ENCODE data around the gene PRAMEF26. TPM values are rescaled to one million over a fixed set of nuclear protein-coding genes. Genes with fewer than 3 reads are reported as not detected.
"Not testable (repeated sequence)": the region's sequence is repeated elsewhere in the genome, so short reads cannot be mapped to it uniquely, and the experiment has no call there.

Gene PRAMEF26
- not detected in 2 replicates for total RNA-seq (2012; rRNA removed)

DNA sequence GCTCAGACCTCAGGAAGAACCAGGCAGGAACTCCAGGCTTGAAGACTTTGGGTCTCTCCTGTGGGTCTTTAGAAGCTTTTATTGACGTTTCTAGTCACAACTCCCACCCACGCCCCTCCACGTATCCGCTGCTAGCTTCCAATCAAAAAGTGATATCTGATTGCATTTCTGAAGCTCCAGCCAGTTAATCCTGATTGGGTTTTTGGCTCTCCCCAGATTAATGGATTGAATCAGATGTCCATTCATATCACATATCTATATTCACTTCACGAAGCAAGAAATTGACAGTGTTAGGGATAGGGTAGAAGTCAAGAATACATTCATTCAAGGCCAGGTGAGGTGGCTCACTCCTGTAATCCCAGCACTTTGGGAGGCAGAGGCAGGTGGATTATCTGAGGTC, at the start of gene PRAMEF26:
Gene PRAMEF26, minus strand, starts transcription at position 101 of the 400 bp plus-strand sequence. CDS start 2,914 bp downstream, outside the sequence.
- H3K36me3 ChIP-seq (ENCODE audit: insufficient read depth, low read length); H3K4me3 ChIP-seq (ENCODE audit: low read length); H3K4me2 ChIP-seq (ENCODE audit: low read length); H3K27me3 ChIP-seq (ENCODE audit: control insufficient read depth, insufficient read depth, low read length); H3K9ac ChIP-seq (ENCODE audit: low read depth, low read length); H3K9me3 ChIP-seq (replicated peaks; ENCODE audit: low read length); H3K4me1 ChIP-seq (ENCODE audit: control insufficient read depth, insufficient read depth, low read length): not testable (repeated sequence)

DNA sequence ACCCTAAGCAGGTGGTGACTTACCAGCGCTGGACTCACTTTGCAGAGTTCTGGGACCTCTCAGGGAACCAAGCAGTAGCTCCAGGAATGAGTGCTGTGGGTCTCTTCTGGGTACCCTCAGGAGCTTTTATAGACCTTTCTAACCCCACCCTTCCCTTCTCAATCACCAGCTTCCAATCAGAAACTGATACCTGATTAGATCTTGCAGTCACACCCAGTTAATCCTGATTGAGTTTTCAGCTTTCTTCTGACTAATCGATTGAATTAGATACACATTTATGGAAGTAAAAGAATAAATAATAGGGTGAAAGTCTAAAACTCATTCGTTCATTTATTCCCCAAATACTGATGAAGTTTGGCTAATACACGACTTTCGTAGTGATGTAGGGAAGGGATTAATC, 45.5 kb upstream of the PRAMEF26 start, which contains the start of gene PRAMEF13:
Gene PRAMEF13, minus strand, starts transcription at position 101 of the 400 bp plus-strand sequence. CDS start 1,820 bp downstream, outside the sequence.
- H3K4me1 ChIP-seq (ENCODE audit: control insufficient read depth, insufficient read depth, low read length); H3K4me2 ChIP-seq (ENCODE audit: low read length); H3K9me3 ChIP-seq (replicated peaks; ENCODE audit: low read length); H3K27me3 ChIP-seq (ENCODE audit: control insufficient read depth, insufficient read depth, low read length); H3K36me3 ChIP-seq (ENCODE audit: insufficient read depth, low read length); H3K9ac ChIP-seq (ENCODE audit: low read depth, low read length); H3K4me3 ChIP-seq (ENCODE audit: low read length): not testable (repeated sequence)

DNA sequence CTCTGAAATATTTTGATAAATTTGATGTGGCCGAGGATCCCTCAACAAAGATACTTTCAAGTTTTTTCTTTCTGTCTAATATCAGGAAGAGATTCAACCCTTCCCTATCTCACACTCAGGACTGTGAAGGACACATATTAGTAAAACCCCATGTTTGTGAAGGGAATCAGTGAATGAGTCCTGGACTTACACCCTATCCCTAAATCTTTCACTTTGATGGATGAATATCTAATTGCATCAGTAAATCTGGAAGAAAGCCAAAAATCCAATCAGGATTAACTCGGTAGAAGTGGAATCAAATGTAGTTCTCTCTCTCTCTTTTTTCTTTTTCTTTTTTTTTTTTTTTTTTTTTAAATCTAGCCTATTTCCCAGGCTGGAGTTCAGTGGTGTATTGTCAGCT, 15.7 kb upstream of the PRAMEF26 start, which contains the start of gene PRAMEF9:
Gene PRAMEF9, plus strand, starts transcription at position 301 of the 400 bp plus-strand sequence. CDS start 3,433 bp downstream, outside the sequence.
- not testable (repeated sequence) for H3K9me3 ChIP-seq (replicated peaks; ENCODE audit: low read length); H3K4me1 ChIP-seq (ENCODE audit: control insufficient read depth, insufficient read depth, low read length); H3K27me3 ChIP-seq (ENCODE audit: control insufficient read depth, insufficient read depth, low read length); H3K9ac ChIP-seq (ENCODE audit: low read depth, low read length); H3K4me3 ChIP-seq (ENCODE audit: low read length); H3K4me2 ChIP-seq (ENCODE audit: low read length); H3K36me3 ChIP-seq (ENCODE audit: insufficient read depth, low read length)

GRCh38 chr1:13165531-13165930, 9.7 kb upstream of the PRAMEF26 start, which contains the start of gene HNRNPCL4:
Gene HNRNPCL4, minus strand, starts transcription at chr1:13165631. Its CDS starts 164 bp downstream, at chr1:13165467.
- H3K4me2 ChIP-seq (ENCODE audit: low read length); H3K9ac ChIP-seq (ENCODE audit: low read depth, low read length): not testable (repeated sequence)

DNA sequence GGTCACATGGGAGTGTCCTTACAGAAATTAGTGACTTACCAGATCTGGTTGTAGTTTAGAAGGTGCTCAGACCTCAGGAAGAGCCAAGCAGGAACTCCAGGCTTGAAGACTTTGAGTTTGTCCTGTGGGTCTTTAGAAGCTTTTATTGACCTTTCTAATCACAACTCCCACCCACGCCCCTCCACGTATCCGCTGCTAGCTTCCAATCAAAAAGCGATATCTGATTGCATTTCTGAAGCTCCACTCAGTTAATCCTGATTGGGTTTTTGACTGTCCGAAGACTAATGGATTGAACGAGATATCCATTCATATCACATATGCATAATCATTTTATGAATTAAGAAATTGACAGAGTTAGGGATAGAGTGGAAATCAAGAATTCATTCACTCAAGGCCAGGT, 39.1 kb downstream of the PRAMEF26 start, which contains the start of gene HNRNPCL2:
Gene HNRNPCL2, minus strand, starts transcription at position 101 of the 400 bp plus-strand sequence. CDS start 454 bp downstream, outside the sequence.
- H3K9me3 ChIP-seq (replicated peaks; ENCODE audit: low read length); H3K27me3 ChIP-seq (ENCODE audit: control insufficient read depth, insufficient read depth, low read length); H3K36me3 ChIP-seq (ENCODE audit: insufficient read depth, low read length); H3K4me3 ChIP-seq (ENCODE audit: low read length); H3K4me2 ChIP-seq (ENCODE audit: low read length); H3K9ac ChIP-seq (ENCODE audit: low read depth, low read length); H3K4me1 ChIP-seq (ENCODE audit: control insufficient read depth, insufficient read depth, low read length): not testable (repeated sequence)

More at GRCh38 chr1:13165531-13165930, 9.7 kb upstream of the PRAMEF26 start, which contains the start of gene HNRNPCL4:
- H3K36me3 ChIP-seq (ENCODE audit: insufficient read depth, low read length); H3K4me3 ChIP-seq (ENCODE audit: low read length); H3K27me3 ChIP-seq (ENCODE audit: control insufficient read depth, insufficient read depth, low read length); H3K9me3 ChIP-seq (replicated peaks; ENCODE audit: low read length); H3K4me1 ChIP-seq (ENCODE audit: control insufficient read depth, insufficient read depth, low read length): not testable (repeated sequence)
